ENCODE measurements around the gene INSIG1.
A peak's percentile ranks its signal among the peaks of the same experiment; 100 is the strongest.

The INSIG1 gene

DNA sequence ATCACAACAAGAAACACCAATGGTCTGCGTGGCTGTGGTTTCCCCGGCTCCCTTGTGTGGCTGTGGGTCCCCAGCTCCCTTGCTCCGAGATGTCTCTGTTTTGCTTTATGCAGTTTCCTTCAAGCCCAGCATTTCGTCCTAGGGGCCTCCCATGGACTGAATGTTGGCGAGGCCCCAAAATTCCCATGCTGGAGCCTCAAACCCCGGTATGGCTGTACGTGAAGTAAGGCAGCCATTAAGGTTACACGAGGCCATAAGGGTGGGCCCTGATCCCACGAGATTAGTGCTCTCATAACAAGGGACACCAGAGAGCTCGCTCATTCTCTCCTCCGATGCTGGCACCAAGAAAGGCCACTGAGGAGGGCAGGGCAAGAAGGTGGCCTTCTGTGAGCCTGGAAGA, 44.6 kb downstream of the INSIG1 start:
- H3K4me3 ChIP-seq (ENCODE audit: control insufficient read depth, low read depth, low read length): no peak overlapping the region
- TF ChIP-seq, protein P1, sequence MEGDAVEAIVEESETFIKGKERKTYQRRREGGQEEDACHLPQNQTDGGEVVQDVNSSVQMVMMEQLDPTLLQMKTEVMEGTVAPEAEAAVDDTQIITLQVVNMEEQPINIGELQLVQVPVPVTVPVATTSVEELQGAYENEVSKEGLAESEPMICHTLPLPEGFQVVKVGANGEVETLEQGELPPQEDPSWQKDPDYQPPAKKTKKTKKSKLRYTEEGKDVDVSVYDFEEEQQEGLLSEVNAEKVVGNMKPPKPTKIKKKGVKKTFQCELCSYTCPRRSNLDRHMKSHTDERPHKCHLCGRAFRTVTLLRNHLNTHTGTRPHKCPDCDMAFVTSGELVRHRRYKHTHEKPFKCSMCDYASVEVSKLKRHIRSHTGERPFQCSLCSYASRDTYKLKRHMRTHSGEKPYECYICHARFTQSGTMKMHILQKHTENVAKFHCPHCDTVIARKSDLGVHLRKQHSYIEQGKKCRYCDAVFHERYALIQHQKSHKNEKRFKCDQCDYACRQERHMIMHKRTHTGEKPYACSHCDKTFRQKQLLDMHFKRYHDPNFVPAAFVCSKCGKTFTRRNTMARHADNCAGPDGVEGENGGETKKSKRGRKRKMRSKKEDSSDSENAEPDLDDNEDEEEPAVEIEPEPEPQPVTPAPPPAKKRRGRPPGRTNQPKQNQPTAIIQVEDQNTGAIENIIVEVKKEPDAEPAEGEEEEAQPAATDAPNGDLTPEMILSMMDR (IDR thresholded peaks at IDR 0.05; ENCODE audit: control insufficient read depth, insufficient read depth, low read depth, low read length, missing control alignments): no peak
- DNase-seq (ENCODE audit: low read depth): no peak

GRCh38 chr7:155343150-155343549, 45.5 kb downstream of the INSIG1 start:
- no peak for DNase-seq (ENCODE audit: low read depth)
- no peak overlapping the region for H3K4me3 ChIP-seq (ENCODE audit: control insufficient read depth, low read depth, low read length)
- TF ChIP-seq, protein P1 (IDR thresholded peaks at IDR 0.05; ENCODE audit: control insufficient read depth, insufficient read depth, low read depth, low read length, missing control alignments): no peak

DNA sequence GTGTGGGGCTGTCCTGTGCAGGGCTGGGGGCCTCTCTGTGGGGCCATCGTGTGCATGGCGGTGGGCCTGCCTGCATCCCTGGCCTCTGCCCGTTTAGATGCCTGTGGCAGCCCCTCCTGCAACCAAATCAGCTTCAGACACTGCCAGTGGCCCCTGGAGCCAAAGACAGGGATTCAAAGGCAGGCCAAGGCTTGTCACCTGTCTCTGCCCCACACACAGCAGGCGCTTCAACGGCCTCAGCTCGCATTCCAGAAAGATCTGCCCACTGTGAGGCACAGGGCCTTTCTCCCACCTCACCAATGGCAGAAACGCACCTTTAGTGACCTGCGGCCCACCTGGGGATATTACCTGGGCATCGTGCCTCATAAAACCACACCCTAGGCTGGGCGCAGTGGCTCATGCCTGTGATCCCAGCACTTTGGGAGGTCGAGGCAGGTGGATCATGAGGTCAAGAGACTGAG, 46.0 kb downstream of the INSIG1 start:
- H3K4me3 ChIP-seq (ENCODE audit: control insufficient read depth, low read depth, low read length): no peak overlapping the region
- no peak for DNase-seq (ENCODE audit: low read depth)
- TF ChIP-seq, protein P1 (IDR thresholded peaks at IDR 0.05; ENCODE audit: control insufficient read depth, insufficient read depth, low read depth, low read length, missing control alignments): no peak

DNA sequence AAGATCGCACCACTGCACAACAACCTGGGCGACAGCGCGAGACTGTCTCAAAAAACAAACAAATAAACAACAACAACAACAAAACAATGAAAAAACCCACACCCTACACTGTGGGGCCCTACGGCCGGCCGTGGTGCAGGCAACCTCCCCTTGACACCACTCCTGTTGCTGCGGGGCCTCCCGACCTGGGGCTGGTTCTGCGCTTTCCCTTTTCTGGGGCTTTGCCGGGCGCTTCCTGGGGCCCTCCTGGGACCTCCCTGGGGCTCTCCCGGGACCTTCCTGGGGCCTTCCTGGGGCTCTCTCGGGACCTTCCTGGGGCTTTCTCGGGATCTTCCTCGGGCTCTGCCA, 46.6 kb downstream of the INSIG1 start:
- H3K4me3 ChIP-seq (ENCODE audit: control insufficient read depth, low read depth, low read length): no peak overlapping the region
- TF ChIP-seq, protein P1 (IDR thresholded peaks at IDR 0.05; ENCODE audit: control insufficient read depth, insufficient read depth, low read depth, low read length, missing control alignments): no peak
- DNase-seq (ENCODE audit: low read depth): no peak

DNA sequence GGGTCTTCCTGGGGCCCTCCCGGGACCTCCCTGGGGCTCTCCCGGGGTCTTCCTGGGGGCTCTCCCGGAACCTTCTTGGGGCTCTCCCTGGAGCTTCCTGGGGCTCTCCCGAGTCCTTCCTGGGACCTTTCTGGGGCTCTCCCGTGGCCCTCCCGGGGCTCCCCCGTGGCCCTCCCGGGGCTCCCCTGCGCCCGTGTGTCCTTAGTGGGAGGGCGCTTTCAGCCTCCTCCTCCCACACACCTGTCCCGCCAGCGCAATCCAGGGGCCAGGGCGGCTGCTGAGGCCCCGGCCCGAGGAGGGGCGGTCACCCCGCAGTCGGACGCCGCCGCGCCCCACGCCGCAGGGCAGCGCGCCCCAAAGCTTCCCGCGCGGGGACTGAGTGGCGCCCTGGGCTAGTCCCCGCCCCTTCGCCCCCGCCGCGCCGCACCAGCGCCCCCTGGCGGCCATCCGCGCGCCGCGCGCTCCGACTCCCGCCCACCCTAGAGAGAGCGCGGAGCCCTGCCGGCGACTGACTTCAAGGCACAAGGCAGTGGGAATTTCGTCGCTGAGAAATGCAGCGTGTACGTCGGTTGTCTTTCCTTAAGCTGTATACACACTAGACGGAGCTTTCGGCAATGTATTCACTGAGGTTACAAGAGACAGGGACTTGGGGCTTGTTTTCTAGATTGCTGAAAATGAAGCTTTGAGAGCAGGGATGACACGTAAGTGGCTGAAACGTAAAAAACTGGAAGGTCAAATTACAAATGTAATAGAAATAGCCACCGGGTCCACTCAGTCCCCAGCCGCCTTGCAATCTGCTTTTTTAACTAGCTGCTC, 47.1 kb downstream of the INSIG1 start:
- TF ChIP-seq, protein P1 (IDR thresholded peaks at IDR 0.05; ENCODE audit: control insufficient read depth, insufficient read depth, low read depth, low read length, missing control alignments): peak; percentile 62
- peak; percentile 14 for DNase-seq (ENCODE audit: low read depth)

DNA sequence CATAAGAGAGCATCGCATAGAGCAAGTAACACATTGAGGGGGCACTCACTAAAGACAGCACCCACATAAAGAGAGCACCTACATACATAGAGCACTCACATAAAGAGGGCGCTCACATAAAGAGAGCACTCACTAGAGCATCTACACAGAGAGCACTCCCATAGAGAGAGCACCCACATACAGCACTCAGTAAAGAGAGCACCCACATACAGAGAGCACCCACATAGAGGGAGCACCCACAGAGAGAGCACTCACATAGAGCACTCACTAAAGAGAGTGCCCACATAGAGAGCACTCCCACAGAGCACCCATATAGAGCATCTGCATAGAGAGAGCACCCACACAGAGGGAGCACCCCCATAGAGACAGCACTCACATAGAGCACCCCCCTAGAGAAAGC, 47.8 kb downstream of the INSIG1 start:
- TF ChIP-seq, protein P1 (IDR thresholded peaks at IDR 0.05; ENCODE audit: control insufficient read depth, insufficient read depth, low read depth, low read length, missing control alignments): no peak
- no peak overlapping the region for H3K4me3 ChIP-seq (ENCODE audit: control insufficient read depth, low read depth, low read length)
- no peak for DNase-seq (ENCODE audit: low read depth)

More for the DNA sequence above, 47.1 kb downstream of the INSIG1 start:
- peak overlapping the region; percentile 31 for H3K4me3 ChIP-seq (ENCODE audit: control insufficient read depth, low read depth, low read length)
